CD4-positive, CD25-positive, alpha-beta regulatory T cell (primary cell): ENCODE data around the gene RNASE3. TPM values are rescaled to one million over a fixed set of nuclear protein-coding genes. Genes with fewer than 3 reads are reported as not detected.
A peak's percentile ranks its signal among the peaks of the same experiment; 100 is the strongest.
"Not testable (repeated sequence)": the region's sequence is repeated elsewhere in the genome, so short reads cannot be mapped to it uniquely, and the experiment has no call there.

Source experiments
- ATAC-seq, 2 donors: fragments of 150-1000 bp; cut with Tn5 transposase; one replicate each; pipeline ENCODE4 v1.10.0; 2021; ENCODE audit warnings: low read depth in 2 of 2, moderate number of reproducible peaks in 2 of 2, moderate library complexity in 1 of 2
- DNase-seq, 3 donors: peaks; one replicate each; pipeline versions ENCODE4 v3.0.0 to v3.0.0-alpha.2; 2012 to 2022; ENCODE audit warnings: mixed read lengths in 1 of 3
- H3K27ac ChIP-seq: one replicate; pipeline ENCODE4 v1.7.0; 2013; ENCODE audit warnings: mild to moderate bottlenecking, low read length; ENCODE audit not compliant: insufficient read depth, poor library complexity, severe bottlenecking
- H3K27me3 ChIP-seq: one replicate; pipeline ENCODE4 v1.7.0; 2013; ENCODE audit warnings: low read length; ENCODE audit not compliant: control insufficient read depth, insufficient read depth
- H3K36me3 ChIP-seq: one replicate; pipeline ENCODE4 v1.7.0; 2013; ENCODE audit warnings: mild to moderate bottlenecking, low read length, moderate library complexity; ENCODE audit not compliant: control insufficient read depth, insufficient read depth
- H3K4me1 ChIP-seq: 2 replicates; pipeline ENCODE4 v1.7.0; 2013; ENCODE audit warnings: mild to moderate bottlenecking, low read length; ENCODE audit not compliant: insufficient read depth, control insufficient read depth, poor library complexity, severe bottlenecking
- H3K4me3 ChIP-seq: one replicate; pipeline ENCODE4 v1.7.0; 2013; ENCODE audit warnings: low read depth, mild to moderate bottlenecking, low read length, moderate library complexity
- H3K9me3 ChIP-seq, 2 experiments: 1 replicate in 1 of 2; 2 replicates in 1 of 2; pipeline ENCODE4 v1.7.0; 2013; ENCODE audit warnings: low read length in 2 of 2, mild to moderate bottlenecking in 1 of 2, moderate library complexity in 1 of 2; ENCODE audit not compliant: control insufficient read depth in 2 of 2
- H3K27ac Mint-ChIP-seq, 3 donors: one replicate each; pipeline ENCODE4 v1.8.0; 2020 to 2022; ENCODE audit warnings: mild to moderate bottlenecking in 3 of 3, mixed read lengths in 3 of 3, moderate library complexity in 2 of 3
- H3K27me3 Mint-ChIP-seq: one replicate; pipeline ENCODE4 v1.8.0; 2022; ENCODE audit warnings: mild to moderate bottlenecking, mixed read lengths
- H3K36me3 Mint-ChIP-seq: one replicate; pipeline ENCODE4 v1.8.0; 2020; ENCODE audit warnings: mixed read lengths
- H3K4me1 Mint-ChIP-seq, 4 donors: one replicate each; pipeline ENCODE4 v1.8.0; 2020 to 2022; ENCODE audit warnings: mixed read lengths in 4 of 4, mild to moderate bottlenecking in 1 of 4
- H3K4me3 Mint-ChIP-seq, 4 donors: one replicate each; pipeline ENCODE4 v1.8.0; 2020 to 2022; ENCODE audit warnings: mild to moderate bottlenecking in 4 of 4, mixed read lengths in 4 of 4, moderate library complexity in 3 of 4
- H3K9me3 Mint-ChIP-seq, 7 donors: one replicate each; pipeline ENCODE4 v1.8.0; 2020 to 2022; ENCODE audit warnings: mixed read lengths in 7 of 7, mild to moderate bottlenecking in 3 of 7, moderate library complexity in 2 of 7
- polyA plus RNA-seq, 4 donors: library from polyadenylated mRNA; unstranded; fragments of 300-500 nt; fragmentation: Illumina TruSeq; gene quantifications; one replicate each; pipeline ENCODE4 v1.2.3, GENCODE V29; 2021
- total RNA-seq: library from RNA; stranded (reverse); gene quantifications from one replicate; pipeline ENCODE4 v1.2.3, GENCODE V29; 2022

The RNASE3 gene
- total RNA-seq (not detected), polyA plus RNA-seq (not detected)

GRCh38 chr14:20891126-20891825 is at the start of gene RNASE3:
TSS of gene RNASE3 (plus strand) at chr14:20891385. CDS start at chr14:20891687, 302 bp downstream.
- not testable (repeated sequence) for ATAC-seq

GRCh38 chr14:20846560-20846959 is 44.6 kb upstream of the RNASE3 start:
- Mint-ChIP-seq H3K27ac (no peak overlapping the region), H3K4me3 (no peak overlapping the region), H3K4me1 (no peaks in the 10 kb centered on the region), H3K9me3 (no peaks in the 10 kb centered on the region), H3K27me3 (peaks cover 6% of the 10 kb centered on the region), H3K36me3 (no peaks in the 10 kb centered on the region)
- DNase-seq = no peak
- Histone ChIP-seq H3K9me3 (no peaks in the 10 kb centered on the region), H3K4me3 (no peak overlapping the region), H3K27me3 (peaks cover 1% of the 10 kb centered on the region), H3K27ac (no peak overlapping the region), H3K36me3 (no peaks in the 10 kb centered on the region), H3K4me1 (no peaks in the 10 kb centered on the region)
- no peak for ATAC-seq

More at GRCh38 chr14:20891126-20891825, at the start of gene RNASE3:
- H3K9me3 Mint-ChIP-seq, DNase-seq, H3K27ac Mint-ChIP-seq, H3K4me3 ChIP-seq, H3K27ac ChIP-seq, H3K4me1 Mint-ChIP-seq, H3K4me1 ChIP-seq, H3K36me3 Mint-ChIP-seq, H3K36me3 ChIP-seq, H3K9me3 ChIP-seq, H3K27me3 ChIP-seq, H3K4me3 Mint-ChIP-seq: not testable (repeated sequence)
- peaks cover 26% of the 10 kb centered on the region for H3K27me3 Mint-ChIP-seq

GRCh38 chr14:20848316-20848954 is 42.8 kb upstream of the RNASE3 start:
- no peak for DNase-seq
- H3K27ac ChIP-seq = no peak overlapping the region
- peaks cover 1% of the 10 kb centered on the region for H3K27me3 ChIP-seq
- no peaks in the 10 kb centered on the region for H3K9me3 ChIP-seq
- H3K36me3 ChIP-seq = no peaks in the 10 kb centered on the region
- no peak overlapping the region for H3K4me3 ChIP-seq
- Mint-ChIP-seq H3K9me3 (no peaks in the 10 kb centered on the region), H3K36me3 (no peaks in the 10 kb centered on the region), H3K4me1 (no peaks in the 10 kb centered on the region), H3K27me3 (peaks cover 13% of the 10 kb centered on the region), H3K4me3 (no peak overlapping the region), H3K27ac (no peak overlapping the region)
- no peaks in the 10 kb centered on the region for H3K4me1 ChIP-seq
- ATAC-seq = no peak

GRCh38 chr14:20848955-20849570 is 42.1 kb upstream of the RNASE3 start:
- no peaks in the 10 kb centered on the region for H3K36me3 ChIP-seq
- Mint-ChIP-seq H3K27me3 (peaks cover 13% of the 10 kb centered on the region), H3K36me3 (no peaks in the 10 kb centered on the region), H3K4me3 (no peak overlapping the region), H3K9me3 (no peaks in the 10 kb centered on the region), H3K4me1 (no peaks in the 10 kb centered on the region), H3K27ac (no peak overlapping the region)
- no peak overlapping the region for H3K4me3 ChIP-seq
- peaks cover 1% of the 10 kb centered on the region for H3K27me3 ChIP-seq
- ATAC-seq (no peak), DNase-seq (no peak)
- no peaks in the 10 kb centered on the region for H3K9me3 ChIP-seq
- H3K4me1 ChIP-seq = no peaks in the 10 kb centered on the region
- no peak overlapping the region for H3K27ac ChIP-seq

- Mint-ChIP-seq H3K36me3 (no peaks in the 10 kb centered on the region), H3K9me3 (no peaks in the 10 kb centered on the region), H3K27me3 (peaks cover 32% of the 10 kb centered on the region), H3K27ac (no peak overlapping the region), H3K4me3 (no peak overlapping the region), H3K4me1 (peaks cover 0 to 5% (median 0%) of the 10 kb centered on the region in 4 donors)
- Histone ChIP-seq H3K36me3 (no peaks in the 10 kb centered on the region), H3K27ac (no peak overlapping the region), H3K4me1 (no peaks in the 10 kb centered on the region), H3K9me3 (no peaks in the 10 kb centered on the region), H3K4me3 (no peak overlapping the region), H3K27me3 (peaks cover 4% of the 10 kb centered on the region)
- no peak for DNase-seq
- ATAC-seq = no peak
These were observed 38.1 kb upstream of the RNASE3 start for GRCh38 chr14:20853042-20853441.

- ATAC-seq = peak; percentile 57 to 71
- Mint-ChIP-seq H3K4me3 (no peak overlapping the region), H3K27ac (peak overlapping the region in 1 of 3 donors; percentile 20), H3K27me3 (peaks cover 45% of the 10 kb centered on the region), H3K9me3 (peaks cover 0 to 2% (median 0%) of the 10 kb centered on the region in 7 donors), H3K4me1 (peaks cover 0 to 5% (median 0%) of the 10 kb centered on the region in 4 donors), H3K36me3 (no peaks in the 10 kb centered on the region)
- Histone ChIP-seq H3K36me3 (no peaks in the 10 kb centered on the region), H3K9me3 (no peaks in the 10 kb centered on the region), H3K27me3 (peaks cover 7% of the 10 kb centered on the region), H3K4me3 (no peak overlapping the region), H3K27ac (no peak overlapping the region), H3K4me1 (no peaks in the 10 kb centered on the region)
- DNase-seq = peak in 2 of 3 donors; percentile 27 to 56
These were observed 35.4 kb upstream of the RNASE3 start for GRCh38 chr14:20855652-20856291.

- Mint-ChIP-seq H3K36me3 (no peaks in the 10 kb centered on the region), H3K27ac (no peak overlapping the region), H3K4me1 (peaks cover 0 to 5% (median 0%) of the 10 kb centered on the region in 4 donors), H3K27me3 (peaks cover 50% of the 10 kb centered on the region), H3K4me3 (no peak overlapping the region), H3K9me3 (peaks cover 0 to 2% (median 0%) of the 10 kb centered on the region in 7 donors)
- H3K9me3 ChIP-seq = no peaks in the 10 kb centered on the region
- peaks cover 7% of the 10 kb centered on the region for H3K27me3 ChIP-seq
- ATAC-seq (no peak), DNase-seq (no peak)
- H3K4me1 ChIP-seq = no peaks in the 10 kb centered on the region
- no peak overlapping the region for H3K4me3 ChIP-seq
- no peaks in the 10 kb centered on the region for H3K36me3 ChIP-seq
- no peak overlapping the region for H3K27ac ChIP-seq
These were observed 34.0 kb upstream of the RNASE3 start for GRCh38 chr14:20857207-20857606.
